HEK293T (cell line): ENCODE measurements around the gene ANP32D.

Experiments used
- FOXA1 ChIP-seq: fragments of 450-650 bp; IDR thresholded peaks from 2 replicates; pipeline ENCODE4 v1.6.1; 2016; ENCODE audit warnings: mild to moderate bottlenecking
- SUZ12 ChIP-seq: fragments of 450-650 bp; IDR thresholded peaks from 2 replicates; pipeline ENCODE4 v1.6.1; 2016; ENCODE audit warnings: mild to moderate bottlenecking

GRCh38 chr12:48445538-48445937, 26.8 kb upstream of the ANP32D start:
- TF ChIP-seq SUZ12 = no peak
- no peak for TF ChIP-seq FOXA1
